Colonic mucosa (tissue), 4 donors: ENCODE data around the gene TIGD3. TPM values are rescaled to one million over a fixed set of nuclear protein-coding genes. Genes with fewer than 3 reads are reported as not detected.

Source experiments
- DNase-seq: peaks from one replicate; pipeline ENCODE4 v3.0.0-alpha.2; 2020
- H3K27ac ChIP-seq: fragments of 200-600 bp; one replicate; pipeline ENCODE4 v1.8.0; 2021
- H3K27me3 ChIP-seq: fragments of 200-600 bp; one replicate; pipeline ENCODE4 v1.8.0; 2021
- H3K36me3 ChIP-seq: fragments of 200-600 bp; one replicate; pipeline ENCODE4 v1.8.0; 2021
- H3K4me1 ChIP-seq: fragments of 200-600 bp; one replicate; pipeline ENCODE4 v1.8.0; 2021; ENCODE audit warnings: mild to moderate bottlenecking
- H3K4me3 ChIP-seq: fragments of 200-600 bp; one replicate; pipeline ENCODE4 v1.8.0; 2021
- H3K9ac ChIP-seq, 2 donors: one replicate each; pipeline ENCODE4 v1.7.0; 2013; ENCODE audit warnings: control low read depth in 2 of 2, low read depth in 2 of 2, low read length in 2 of 2
- H3K9me3 ChIP-seq: fragments of 200-600 bp; one replicate; pipeline ENCODE4 v1.8.0; 2021
- CTCF ChIP-seq: fragments of 200-600 bp; IDR thresholded peaks from one replicate; pipeline ENCODE4 v1.8.0; 2022; ENCODE audit warnings: antibody characterized with exemption, mild to moderate bottlenecking
- intact Hi-C: fragments of 100-400 bp; cut with DNase I; formaldehyde crosslinking; loops from one replicate; pipeline ENCODE4 v1.14.1; 2022
- total RNA-seq, 2 donors: library from RNA; stranded (reverse); fragmentation: NEBNext Ultra II Directional in 1 of 2; extraction: Animal tissue kit (Norgen Biotek cat#: 25700) in 1 of 2; gene quantifications; one replicate each; pipeline ENCODE4 v1.2.1, GENCODE V29; 2021
- donor health status: healthy.
- donor health status: DM: no; HTN: no; CAD: no.
- donor health status: DM: no; HTN: no; CAD: no.

The TIGD3 gene
- total RNA-seq, 2 donors from 2014 or later = 0.48 to 0.77 TPM

GRCh38 chr11:65392899-65393298 lies 38.3 kb downstream of the TIGD3 start:
- intact Hi-C loops = no loop called here
- no peak overlapping the region for H3K27ac ChIP-seq
- no peak for TF ChIP-seq CTCF
- H3K4me1 ChIP-seq = peaks cover 12% of the 10 kb centered on the region
- H3K9ac ChIP-seq = no peak overlapping the region
- H3K4me3 ChIP-seq = no peak overlapping the region
- no peaks in the 10 kb centered on the region for H3K9me3 ChIP-seq
- DNase-seq = no peak
- H3K27me3 ChIP-seq = no peaks in the 10 kb centered on the region
- H3K36me3 ChIP-seq = peaks cover 6% of the 10 kb centered on the region

- intact Hi-C loops = no loop called here
- no peak overlapping the region for H3K9ac ChIP-seq
- no peak for DNase-seq
- no peaks in the 10 kb centered on the region for H3K27me3 ChIP-seq
- no peaks in the 10 kb centered on the region for H3K9me3 ChIP-seq
- no peak for TF ChIP-seq CTCF
- peaks cover 9% of the 10 kb centered on the region for H3K4me1 ChIP-seq
- H3K27ac ChIP-seq = no peak overlapping the region
- peaks cover 6% of the 10 kb centered on the region for H3K36me3 ChIP-seq
- no peak overlapping the region for H3K4me3 ChIP-seq
These were observed 39.0 kb downstream of the TIGD3 start for GRCh38 chr11:65393513-65394079.

GRCh38 chr11:65394125-65394536 lies 39.6 kb downstream of the TIGD3 start:
- Histone ChIP-seq H3K27me3 (no peaks in the 10 kb centered on the region), H3K9ac (no peak overlapping the region), H3K4me1 (peaks cover 5% of the 10 kb centered on the region), H3K9me3 (no peaks in the 10 kb centered on the region), H3K4me3 (no peak overlapping the region), H3K27ac (no peak overlapping the region), H3K36me3 (peaks cover 6% of the 10 kb centered on the region)
- no peak for TF ChIP-seq CTCF
- no peak for DNase-seq
- intact Hi-C loops = no loop called here

GRCh38 chr11:65395961-65396530 lies 41.5 kb downstream of the TIGD3 start:
- Histone ChIP-seq H3K27ac (no peak overlapping the region), H3K9me3 (no peaks in the 10 kb centered on the region), H3K4me1 (no peaks in the 10 kb centered on the region), H3K4me3 (no peak overlapping the region), H3K9ac (no peak overlapping the region), H3K27me3 (no peaks in the 10 kb centered on the region), H3K36me3 (peaks cover 6% of the 10 kb centered on the region)
- DNase-seq = no peak
- intact Hi-C loops = no loop called here
- TF ChIP-seq CTCF = no peak

GRCh38 chr11:65396769-65397745 lies 42.5 kb downstream of the TIGD3 start:
- Histone ChIP-seq H3K27me3 (no peaks in the 10 kb centered on the region), H3K27ac (no peak overlapping the region), H3K9me3 (no peaks in the 10 kb centered on the region), H3K4me3 (no peak overlapping the region), H3K4me1 (no peaks in the 10 kb centered on the region), H3K9ac (no peak overlapping the region), H3K36me3 (peaks cover 6% of the 10 kb centered on the region)
- no peak for DNase-seq
- intact Hi-C loops = no loop called here
- TF ChIP-seq CTCF = no peak
